Measurements from ENCODE around the gene TRNP1.
"Not testable (repeated sequence)": the region's sequence is repeated elsewhere in the genome, so short reads cannot be mapped to it uniquely, and the experiment has no call there.

TRNP1 gene

DNA sequence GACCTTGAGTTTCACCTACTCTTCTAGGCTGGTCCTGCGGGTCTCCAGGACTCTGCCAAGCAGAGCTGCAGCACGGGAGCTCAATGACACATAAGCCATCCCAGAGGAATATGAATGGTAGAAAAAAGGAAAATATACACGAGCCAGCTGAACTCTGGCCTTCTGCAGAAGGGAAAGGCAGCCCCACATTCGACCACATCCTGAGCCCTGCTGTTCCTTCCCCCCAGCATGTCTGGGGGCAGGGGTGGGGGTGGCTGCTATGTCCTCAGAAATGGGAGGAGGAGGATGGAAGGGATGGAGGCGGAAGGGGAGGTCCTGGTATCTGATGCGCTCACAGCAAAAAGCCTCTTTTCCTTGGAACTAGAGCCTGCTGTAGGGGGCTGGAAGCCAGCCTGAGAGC, 21.1 kb upstream of the TRNP1 start:
- FAIRE-seq (no peak), DNase-seq (ENCODE audit: insufficient read length, low spot score) (no peak)

GRCh38 chr1:26972821-26973220, 20.7 kb upstream of the TRNP1 start:
- FAIRE-seq (no peak), DNase-seq (ENCODE audit: insufficient read length, low spot score) (no peak)

- no peak for DNase-seq (ENCODE audit: insufficient read length, low spot score)
- no peak for FAIRE-seq
Measured at GRCh38 chr1:26976621-26977510, 16.6 kb upstream of the TRNP1 start.

- DNase-seq (ENCODE audit: insufficient read length, low spot score) (no peak), FAIRE-seq (no peak)
Measured at GRCh38 chr1:26978901-26979300, 14.6 kb upstream of the TRNP1 start.

DNA sequence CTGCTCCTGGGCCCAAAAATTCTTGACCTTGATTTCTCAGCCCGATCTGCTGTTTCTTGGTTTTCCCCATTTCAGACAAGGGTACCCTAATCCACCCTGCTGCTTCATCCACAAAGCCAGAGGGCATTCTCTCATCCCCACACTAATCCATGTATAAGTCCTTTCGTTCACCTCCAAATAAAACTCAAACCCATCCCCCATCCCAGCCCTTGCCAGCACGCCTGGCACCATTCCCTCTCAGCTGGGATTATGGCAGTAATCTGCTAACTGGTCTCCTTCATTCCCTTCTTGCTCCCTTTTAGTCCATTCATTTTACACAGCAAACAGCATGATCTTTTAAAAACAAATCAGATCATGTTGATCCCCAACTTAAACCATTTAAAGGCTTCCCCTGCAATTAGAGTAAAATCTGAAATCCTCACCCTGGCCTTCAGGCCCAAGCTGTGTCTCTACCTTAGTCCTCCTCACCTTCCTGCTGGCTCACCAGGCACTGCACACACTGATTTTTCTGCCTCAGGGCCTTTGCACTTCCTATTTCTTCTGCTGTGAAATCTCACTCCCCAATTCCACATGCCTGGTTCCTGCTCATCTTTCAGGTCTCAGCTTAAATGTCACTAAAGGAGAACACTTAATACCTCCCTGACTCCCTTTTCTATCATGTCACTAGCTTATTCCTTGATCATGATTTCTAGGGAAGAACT, 12.2 kb upstream of the TRNP1 start:
- FAIRE-seq (no peak), DNase-seq (ENCODE audit: insufficient read length, low spot score) (no peak)

DNA sequence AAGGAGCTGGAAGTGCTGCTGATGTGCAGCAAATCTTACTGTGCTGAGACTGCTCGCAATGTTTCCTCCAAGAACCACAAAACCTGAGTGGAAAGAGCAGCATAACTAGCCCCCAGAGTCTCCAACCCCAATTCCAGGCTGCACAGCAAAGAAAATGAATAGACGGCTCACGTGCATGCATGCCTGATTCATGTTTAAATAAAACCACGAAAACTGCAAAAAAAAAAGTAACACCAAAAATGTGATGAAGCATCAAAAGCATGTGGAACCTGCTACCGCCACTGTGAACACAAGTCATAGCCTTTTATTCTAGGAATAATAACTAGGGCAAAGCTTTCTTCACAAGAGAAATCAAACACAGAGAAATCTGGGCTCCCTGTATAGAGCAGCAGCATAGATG, 9.6 kb upstream of the TRNP1 start:
- DNase-seq (ENCODE audit: insufficient read length, low spot score) (no peak), FAIRE-seq (no peak)

DNA sequence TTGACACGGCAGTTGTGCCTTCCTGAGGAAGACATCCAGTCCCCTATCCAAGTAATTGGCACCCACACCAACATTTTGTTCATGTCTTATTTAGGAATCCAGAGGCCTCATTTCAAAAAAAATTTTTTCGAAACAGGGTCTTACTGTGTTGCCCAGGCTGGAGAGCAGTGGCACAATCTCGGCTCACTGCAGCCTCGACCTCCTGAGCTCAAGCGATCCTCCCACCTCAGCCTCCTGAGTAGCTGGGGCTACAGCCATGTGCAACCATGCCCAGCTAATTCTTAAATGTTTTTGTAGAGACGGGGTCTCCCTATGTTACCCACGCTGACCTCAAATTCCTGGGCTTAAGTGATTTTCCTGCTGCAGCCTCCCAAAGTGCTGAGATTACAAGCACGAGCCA, 9.2 kb upstream of the TRNP1 start:
- FAIRE-seq (no peak), DNase-seq (ENCODE audit: insufficient read length, low spot score) (no peak)

GRCh38 chr1:26986658-26987057, 6.8 kb upstream of the TRNP1 start:
- DNase-seq (ENCODE audit: insufficient read length, low spot score) (no peak), FAIRE-seq (no peak)

DNA sequence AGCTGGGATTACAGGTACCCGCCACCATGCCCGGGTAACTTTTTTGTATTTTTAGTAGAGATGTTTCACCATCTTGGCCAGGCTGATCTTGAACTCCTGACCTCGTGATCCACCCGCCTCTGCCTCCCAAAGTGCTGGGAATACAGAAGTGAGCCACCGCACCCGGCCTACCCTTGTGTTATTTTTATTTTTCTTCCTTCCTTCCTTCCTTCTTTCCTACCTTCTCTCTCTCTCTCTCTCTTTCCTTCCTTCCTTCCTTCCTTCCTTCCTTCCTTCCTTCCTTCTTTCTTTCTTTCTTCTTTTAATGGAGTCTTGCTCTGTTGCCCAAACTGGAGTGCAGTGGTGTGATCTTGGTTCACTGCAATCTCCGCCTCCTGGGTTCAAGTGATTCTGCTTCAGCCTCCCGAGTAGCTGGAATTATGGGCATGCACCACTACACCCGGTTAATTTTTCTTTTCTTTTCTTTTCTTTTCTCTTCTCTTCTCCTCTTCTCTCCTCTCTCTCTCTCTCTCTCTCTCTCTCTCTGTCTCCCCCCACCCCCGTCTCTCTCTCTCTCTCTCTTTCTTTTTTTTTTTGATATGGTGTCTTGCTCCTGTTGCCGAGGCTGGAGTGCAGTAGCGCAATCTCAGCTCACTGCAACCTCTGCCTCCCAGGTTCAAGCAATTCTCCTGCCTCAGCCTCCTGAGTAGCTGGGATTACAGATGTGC, 3.9 kb upstream of the TRNP1 start:
- not testable (repeated sequence) for DNase-seq (ENCODE audit: insufficient read length, low spot score); FAIRE-seq

GRCh38 chr1:26991310-26992116, 2.0 kb upstream of the TRNP1 start:
- FAIRE-seq: no peak
- peak; percentile 51 for DNase-seq (ENCODE audit: insufficient read length, low spot score)

GRCh38 chr1:26994020-26994786, 711 bp downstream of the TRNP1 start:
- no peak for FAIRE-seq
- DNase-seq (ENCODE audit: insufficient read length, low spot score): no peak

DNA sequence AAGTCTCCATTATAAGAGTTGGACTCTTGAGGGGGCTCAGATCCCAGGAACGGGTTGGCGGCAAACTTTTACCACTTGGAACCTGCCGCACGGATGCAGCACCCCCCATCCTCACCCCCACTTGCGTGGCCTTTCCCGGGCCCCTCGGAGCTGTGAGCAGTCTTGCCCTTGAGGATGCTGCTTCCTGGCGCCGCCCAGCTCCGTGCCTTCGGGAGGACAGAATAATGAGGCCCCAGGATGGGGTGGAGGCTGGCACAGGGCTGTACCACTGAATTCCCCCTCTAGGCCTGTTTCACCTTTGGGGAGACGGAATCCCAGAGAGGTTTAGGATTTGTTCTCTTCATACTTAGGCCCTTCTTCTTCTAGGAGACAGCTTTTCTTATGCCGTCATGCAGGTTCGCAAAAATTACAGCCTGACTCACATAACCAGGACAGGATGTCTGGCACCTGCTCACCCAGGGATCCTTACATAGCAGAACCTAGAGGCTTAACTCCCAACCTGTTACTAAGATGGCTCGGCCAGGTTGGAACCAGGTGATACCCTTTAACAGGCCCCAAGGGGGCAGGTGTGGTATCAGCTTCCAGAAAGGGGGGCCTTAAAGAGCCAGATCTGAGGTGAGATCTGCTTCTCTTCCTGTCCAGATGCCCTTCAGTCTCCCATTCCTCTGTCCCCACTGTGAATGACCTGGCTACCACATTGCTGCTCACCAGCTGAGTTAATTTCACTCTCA, 1.5 kb downstream of the TRNP1 start:
- FAIRE-seq (no peak), DNase-seq (ENCODE audit: insufficient read length, low spot score) (no peak)

DNA sequence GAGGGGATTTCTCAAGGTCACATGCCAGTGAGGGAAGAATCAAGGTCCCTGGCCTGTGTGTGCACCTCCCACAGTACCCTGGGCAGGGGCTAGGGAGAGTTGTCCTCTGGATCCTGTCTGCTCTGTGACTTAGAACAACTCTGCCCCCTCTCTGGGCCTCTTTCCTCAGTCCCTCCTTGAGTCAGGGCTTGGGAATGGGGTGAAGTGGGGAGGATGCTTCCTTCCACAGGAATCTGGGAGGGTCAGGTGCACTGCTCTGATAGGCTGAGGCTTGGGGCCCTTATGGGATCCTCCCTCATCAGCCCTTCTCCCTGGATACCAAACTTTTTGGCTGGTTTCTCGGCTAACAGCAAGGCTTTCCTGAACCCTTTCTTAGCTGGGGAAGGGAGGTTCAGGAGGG, 2.5 kb downstream of the TRNP1 start:
- FAIRE-seq: no peak

DNA sequence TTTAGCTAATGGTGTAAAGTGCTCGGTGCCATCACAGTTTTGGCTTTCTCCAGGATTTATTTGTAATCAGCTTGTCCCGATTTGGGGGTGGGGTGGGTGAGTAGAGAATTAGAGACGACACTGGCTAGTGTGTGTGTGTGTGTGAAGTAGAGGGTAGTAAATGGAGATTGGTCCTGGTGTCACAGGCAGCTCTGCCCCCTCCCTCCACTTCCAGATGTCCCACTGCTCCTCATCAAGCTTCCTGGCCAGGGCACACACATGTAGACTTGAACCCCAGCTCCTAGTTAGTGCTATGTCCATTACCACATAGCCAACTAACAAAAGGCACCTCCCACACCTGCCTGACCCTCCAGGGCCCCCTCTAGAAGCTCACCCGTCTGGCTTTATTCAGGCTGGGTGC, 3.2 kb downstream of the TRNP1 start:
- DNase-seq (ENCODE audit: insufficient read length, low spot score): no peak
- FAIRE-seq: no peak

More for the DNA sequence above, 2.5 kb downstream of the TRNP1 start:
- no peak for DNase-seq (ENCODE audit: insufficient read length, low spot score)

DNA sequence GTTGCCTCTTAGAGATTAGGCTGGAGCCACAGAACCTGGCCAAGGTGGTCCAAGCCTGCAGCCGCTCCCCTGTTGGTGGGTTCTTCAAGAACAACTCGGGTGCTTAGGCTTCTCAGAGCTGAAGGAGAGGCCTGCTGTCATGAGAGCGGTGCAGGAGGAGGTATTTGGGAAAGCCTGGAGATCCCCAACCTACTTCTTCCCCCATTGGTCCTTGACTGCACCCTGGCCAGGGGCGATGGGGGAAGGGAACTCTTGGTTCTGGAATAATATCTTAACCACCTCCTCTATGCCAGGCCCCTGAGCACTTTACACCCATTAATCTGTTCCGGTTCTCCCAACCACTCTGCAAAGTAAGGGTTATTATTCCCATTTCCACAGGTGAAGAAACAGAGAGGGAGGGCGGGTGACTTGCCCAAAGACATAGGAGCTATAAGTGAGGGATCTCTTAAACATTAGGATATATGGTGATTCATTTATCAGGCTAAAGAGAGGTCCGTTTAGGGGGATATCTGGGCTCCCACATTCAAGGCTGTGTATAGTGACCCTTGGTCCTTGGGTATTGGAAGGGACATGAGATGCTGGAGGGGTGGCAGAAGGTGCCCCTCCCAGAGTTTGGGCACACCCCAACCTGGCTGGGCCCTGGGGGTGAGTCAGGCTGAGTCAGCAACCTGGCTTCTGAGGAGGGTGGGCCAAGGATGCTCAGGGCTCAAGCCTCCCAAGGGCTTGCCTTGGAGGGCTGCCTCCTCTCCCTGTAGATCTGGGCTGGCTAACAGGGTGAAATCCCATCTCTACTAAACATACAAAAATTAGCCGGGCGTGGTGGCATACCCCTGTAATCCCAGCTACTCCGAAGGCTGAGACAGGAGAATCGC, 5.2 kb downstream of the TRNP1 start:
- FAIRE-seq (no peak), DNase-seq (ENCODE audit: insufficient read length, low spot score) (no peak)

GRCh38 chr1:26999440-26999987, 6.0 kb downstream of the TRNP1 start:
- FAIRE-seq: no peak
- peak; percentile 82 for DNase-seq (ENCODE audit: insufficient read length, low spot score)

GRCh38 chr1:27000090-27000816, 6.8 kb downstream of the TRNP1 start:
- DNase-seq (ENCODE audit: insufficient read length, low spot score) (no peak), FAIRE-seq (no peak)

Measured in HTR-8/SVneo (cell line).